Endothelial cell (in vitro differentiated cells): ENCODE data around the gene VAV2. TPM values are rescaled to one million over a fixed set of nuclear protein-coding genes. Genes with fewer than 3 reads are reported as not detected.

ENCODE experiments used
- DNase-seq: peaks from one replicate; pipeline ENCODE4 v3.0.0; 2021; ENCODE audit warnings: low spot score
- H3K27ac Mint-ChIP-seq: one replicate; pipeline ENCODE4 v1.8.0; 2021; ENCODE audit warnings: mixed read lengths, inconsistent platforms; ENCODE audit not compliant: unreplicated experiment
- H3K27me3 Mint-ChIP-seq: one replicate; pipeline ENCODE4 v1.8.0; 2021; ENCODE audit warnings: mild to moderate bottlenecking, moderate library complexity, mixed read lengths, inconsistent platforms; ENCODE audit not compliant: unreplicated experiment
- H3K36me3 Mint-ChIP-seq: one replicate; pipeline ENCODE4 v1.8.0; 2021; ENCODE audit warnings: mild to moderate bottlenecking, low read depth, mixed read lengths, inconsistent platforms; ENCODE audit not compliant: unreplicated experiment
- H3K4me1 Mint-ChIP-seq: one replicate; pipeline ENCODE4 v1.8.0; 2021; ENCODE audit warnings: mild to moderate bottlenecking, mixed read lengths, inconsistent platforms; ENCODE audit not compliant: unreplicated experiment
- H3K4me3 Mint-ChIP-seq: one replicate; pipeline ENCODE4 v1.8.0; 2021; ENCODE audit warnings: mild to moderate bottlenecking, mixed read lengths, inconsistent platforms; ENCODE audit not compliant: unreplicated experiment
- H3K9me3 Mint-ChIP-seq: one replicate; pipeline ENCODE4 v1.8.0; 2021; ENCODE audit warnings: mixed read lengths, inconsistent platforms; ENCODE audit not compliant: unreplicated experiment
- total RNA-seq: library from RNA; stranded (reverse); fragmentation: NEBNext Ultra II Directional; extraction: Animal tissue kit (Norgen Biotek cat#: 25700); gene quantifications from one replicate; pipeline ENCODE4 v1.2.1, GENCODE V29; 2021; ENCODE audit not compliant: unreplicated experiment
- TF ChIP-seq, protein P1 (sequence below): fragments of 200-600 bp; sonication (generic); IDR thresholded peaks from one replicate; pipeline ENCODE4 v1.5.0; 2021; ENCODE audit warnings: antibody characterized with exemption; ENCODE audit not compliant: unreplicated experiment

The VAV2 gene
- total RNA-seq, 1 donor from 2014 or later, result 27.2 TPM

- DNase-seq, result no peak
- Mint-ChIP-seq H3K4me3 (no peak overlapping the region), H3K36me3 (peaks cover 15% of the 10 kb centered on the region), H3K9me3 (no peaks in the 10 kb centered on the region), H3K27ac (no peak overlapping the region), H3K27me3 (peaks cover 5% of the 10 kb centered on the region), H3K4me1 (peaks cover 4% of the 10 kb centered on the region)
- TF ChIP-seq, protein P1, sequence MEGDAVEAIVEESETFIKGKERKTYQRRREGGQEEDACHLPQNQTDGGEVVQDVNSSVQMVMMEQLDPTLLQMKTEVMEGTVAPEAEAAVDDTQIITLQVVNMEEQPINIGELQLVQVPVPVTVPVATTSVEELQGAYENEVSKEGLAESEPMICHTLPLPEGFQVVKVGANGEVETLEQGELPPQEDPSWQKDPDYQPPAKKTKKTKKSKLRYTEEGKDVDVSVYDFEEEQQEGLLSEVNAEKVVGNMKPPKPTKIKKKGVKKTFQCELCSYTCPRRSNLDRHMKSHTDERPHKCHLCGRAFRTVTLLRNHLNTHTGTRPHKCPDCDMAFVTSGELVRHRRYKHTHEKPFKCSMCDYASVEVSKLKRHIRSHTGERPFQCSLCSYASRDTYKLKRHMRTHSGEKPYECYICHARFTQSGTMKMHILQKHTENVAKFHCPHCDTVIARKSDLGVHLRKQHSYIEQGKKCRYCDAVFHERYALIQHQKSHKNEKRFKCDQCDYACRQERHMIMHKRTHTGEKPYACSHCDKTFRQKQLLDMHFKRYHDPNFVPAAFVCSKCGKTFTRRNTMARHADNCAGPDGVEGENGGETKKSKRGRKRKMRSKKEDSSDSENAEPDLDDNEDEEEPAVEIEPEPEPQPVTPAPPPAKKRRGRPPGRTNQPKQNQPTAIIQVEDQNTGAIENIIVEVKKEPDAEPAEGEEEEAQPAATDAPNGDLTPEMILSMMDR, result no peak
Measured at GRCh38 chr9:133830711-133831110, 161.4 kb downstream of the VAV2 start.

DNA sequence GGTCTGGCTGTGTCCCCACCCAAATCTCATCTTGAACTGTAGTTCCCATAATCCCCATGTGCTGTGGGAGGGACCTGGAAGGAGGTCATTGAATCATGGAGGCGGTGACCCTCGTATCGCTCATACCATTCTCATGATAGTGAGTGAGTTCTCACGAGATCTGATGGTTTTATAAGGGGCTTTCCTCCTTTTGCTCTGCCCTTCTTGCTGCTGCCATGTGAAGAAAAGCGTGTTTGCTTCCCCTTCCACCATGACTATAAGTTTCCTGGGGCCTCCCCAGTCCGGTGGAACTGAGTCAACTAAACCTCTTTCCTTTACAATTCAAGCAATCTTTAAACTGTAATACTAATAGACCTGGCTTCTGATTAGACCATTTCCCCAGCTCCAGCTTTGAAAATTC lies 161.8 kb downstream of the VAV2 start:
- H3K36me3 Mint-ChIP-seq, result peaks cover 17% of the 10 kb centered on the region
- DNase-seq, result no peak
- peaks cover 6% of the 10 kb centered on the region for H3K4me1 Mint-ChIP-seq
- H3K4me3 Mint-ChIP-seq, result no peak overlapping the region
- TF ChIP-seq, protein P1, result no peak
- peaks cover 5% of the 10 kb centered on the region for H3K27me3 Mint-ChIP-seq
- no peak overlapping the region for H3K27ac Mint-ChIP-seq
- H3K9me3 Mint-ChIP-seq, result no peaks in the 10 kb centered on the region

GRCh38 chr9:133828338-133828997 lies 163.7 kb downstream of the VAV2 start:
- no peaks in the 10 kb centered on the region for H3K9me3 Mint-ChIP-seq
- H3K4me3 Mint-ChIP-seq, result no peak overlapping the region
- peaks cover 5% of the 10 kb centered on the region for H3K27me3 Mint-ChIP-seq
- no peak overlapping the region for H3K27ac Mint-ChIP-seq
- DNase-seq, result no peak
- H3K36me3 Mint-ChIP-seq, result peaks cover 17% of the 10 kb centered on the region
- TF ChIP-seq, protein P1, result no peak
- H3K4me1 Mint-ChIP-seq, result peaks cover 6% of the 10 kb centered on the region

DNA sequence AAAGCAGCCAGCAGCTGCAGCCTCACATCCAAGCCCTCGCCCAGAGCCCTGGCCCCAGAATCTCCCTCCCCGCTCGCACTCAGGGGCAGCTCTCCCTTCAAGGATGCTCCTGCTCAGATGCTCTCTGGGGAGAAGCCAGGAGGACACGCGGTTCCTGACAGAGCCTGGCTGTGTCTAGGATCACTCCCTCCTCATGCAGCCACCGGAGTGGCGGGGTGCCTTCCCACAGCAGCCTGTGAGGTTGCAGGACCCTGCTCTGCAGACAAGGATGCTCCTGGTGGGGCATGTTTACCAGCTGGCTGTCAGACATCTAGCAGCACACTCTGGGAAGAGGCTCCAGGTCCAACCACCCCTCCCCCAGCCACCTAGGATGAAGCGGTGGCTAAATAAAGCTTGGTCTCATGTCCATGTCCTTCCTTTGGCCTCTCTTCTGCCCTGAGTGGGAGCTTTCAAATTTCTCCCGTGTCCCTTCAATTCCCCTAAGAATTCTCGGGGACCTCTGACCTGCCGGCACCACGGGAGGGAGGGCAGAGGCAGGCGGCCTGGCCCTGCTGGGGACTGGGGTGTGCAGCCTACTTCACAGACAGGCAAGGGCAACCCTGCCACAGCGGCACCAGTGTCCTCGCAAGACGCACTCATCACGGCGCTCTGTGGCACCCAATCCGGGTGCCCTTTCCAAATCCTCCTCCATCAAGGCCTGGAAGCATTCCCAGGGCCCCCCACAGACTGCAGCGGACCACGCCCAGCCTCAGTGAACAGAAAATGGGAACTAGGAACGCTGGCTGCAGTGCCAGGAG lies 165.6 kb downstream of the VAV2 start:
- H3K9me3 Mint-ChIP-seq, result no peaks in the 10 kb centered on the region
- H3K4me3 Mint-ChIP-seq, result no peak overlapping the region
- TF ChIP-seq, protein P1, result no peak
- H3K27ac Mint-ChIP-seq, result no peak overlapping the region
- peaks cover 5% of the 10 kb centered on the region for H3K27me3 Mint-ChIP-seq
- DNase-seq, result no peak
- peaks cover 19% of the 10 kb centered on the region for H3K4me1 Mint-ChIP-seq
- peaks cover 21% of the 10 kb centered on the region for H3K36me3 Mint-ChIP-seq

- DNase-seq, result no peak
- Mint-ChIP-seq H3K36me3 (peaks cover 21% of the 10 kb centered on the region), H3K27ac (no peak overlapping the region), H3K9me3 (no peaks in the 10 kb centered on the region), H3K4me1 (peaks cover 25% of the 10 kb centered on the region), H3K4me3 (peak overlapping the region; percentile 33), H3K27me3 (peaks cover 5% of the 10 kb centered on the region)
- TF ChIP-seq, protein P1, result no peak
Measured at GRCh38 chr9:133825555-133826218, 166.4 kb downstream of the VAV2 start.
